Gastroesophageal sphincter (tissue), 3 donors: ENCODE results near the gene S100A13.

Experiments
- EP300 ChIP-seq: sonication (generic); formaldehyde crosslinking; IDR thresholded peaks from one replicate; pipeline ENCODE4 v1.6.1; 2017; ENCODE audit warnings: antibody characterized with exemption, mild to moderate bottlenecking
- POLR2A ChIP-seq, 2 donors: fragments of 450-650 bp; IDR thresholded peaks; one replicate each; pipeline ENCODE4 v1.6.1; 2017; ENCODE audit warnings: antibody characterized with exemption in 2 of 2, mild to moderate bottlenecking in 2 of 2, moderate library complexity in 1 of 2
- POLR2AphosphoS5 ChIP-seq: sonication (generic); formaldehyde crosslinking; IDR thresholded peaks from one replicate; pipeline ENCODE4 v1.6.1; 2017; ENCODE audit warnings: antibody characterized with exemption
- TF ChIP-seq, protein P1 (sequence below), 4 experiments: fragments of 200-600 bp in 2 of 4; fragments of 450-650 bp in 2 of 4; sonication (generic) in 1 of 4; IDR thresholded peaks; one replicate each; pipeline ENCODE4 v1.5.1; 2017 to 2019; ENCODE audit warnings: antibody characterized with exemption in 4 of 4, mild to moderate bottlenecking in 2 of 4, moderate library complexity in 2 of 4

DNA sequence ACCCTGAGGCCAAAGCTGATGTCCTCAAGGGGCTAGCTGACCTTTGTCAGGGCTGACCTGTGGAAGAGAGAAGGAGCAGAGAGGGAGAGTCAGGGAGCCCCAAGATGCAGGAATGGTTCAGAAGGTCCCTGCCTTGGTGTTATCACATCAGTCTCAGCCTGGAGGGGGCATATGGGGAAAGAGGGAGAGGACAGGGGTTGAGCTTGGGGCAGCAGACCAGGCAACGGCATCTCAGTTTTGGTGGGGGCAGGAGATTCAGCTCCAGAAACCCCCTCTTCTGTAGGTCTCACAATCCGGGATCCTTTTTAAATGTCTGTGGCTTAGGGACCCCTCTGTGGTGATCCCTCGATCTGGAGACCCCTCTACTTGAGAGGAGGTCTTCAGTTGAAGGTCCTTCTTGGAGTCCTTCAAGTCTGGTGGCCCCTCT is 815 bp downstream of the S100A13 start:
- no peak for TF ChIP-seq POLR2A (IDR thresholded peaks at IDR 0.05)
- TF ChIP-seq POLR2AphosphoS5, result no peak
- TF ChIP-seq, protein P1, sequence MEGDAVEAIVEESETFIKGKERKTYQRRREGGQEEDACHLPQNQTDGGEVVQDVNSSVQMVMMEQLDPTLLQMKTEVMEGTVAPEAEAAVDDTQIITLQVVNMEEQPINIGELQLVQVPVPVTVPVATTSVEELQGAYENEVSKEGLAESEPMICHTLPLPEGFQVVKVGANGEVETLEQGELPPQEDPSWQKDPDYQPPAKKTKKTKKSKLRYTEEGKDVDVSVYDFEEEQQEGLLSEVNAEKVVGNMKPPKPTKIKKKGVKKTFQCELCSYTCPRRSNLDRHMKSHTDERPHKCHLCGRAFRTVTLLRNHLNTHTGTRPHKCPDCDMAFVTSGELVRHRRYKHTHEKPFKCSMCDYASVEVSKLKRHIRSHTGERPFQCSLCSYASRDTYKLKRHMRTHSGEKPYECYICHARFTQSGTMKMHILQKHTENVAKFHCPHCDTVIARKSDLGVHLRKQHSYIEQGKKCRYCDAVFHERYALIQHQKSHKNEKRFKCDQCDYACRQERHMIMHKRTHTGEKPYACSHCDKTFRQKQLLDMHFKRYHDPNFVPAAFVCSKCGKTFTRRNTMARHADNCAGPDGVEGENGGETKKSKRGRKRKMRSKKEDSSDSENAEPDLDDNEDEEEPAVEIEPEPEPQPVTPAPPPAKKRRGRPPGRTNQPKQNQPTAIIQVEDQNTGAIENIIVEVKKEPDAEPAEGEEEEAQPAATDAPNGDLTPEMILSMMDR (IDR thresholded peaks at IDR 0.05), result no peak
- no peak for TF ChIP-seq EP300
